Endothelial cell (in vitro differentiated cells): Measurements from ENCODE around the gene COL4A1. TPM values are rescaled to one million over a fixed set of nuclear protein-coding genes. Genes with fewer than 3 reads are reported as not detected.

Experiments used
- DNase-seq: peaks from one replicate; pipeline ENCODE4 v3.0.0; 2021; ENCODE audit warnings: low spot score
- H3K27ac Mint-ChIP-seq: one replicate; pipeline ENCODE4 v1.8.0; 2021; ENCODE audit warnings: mixed read lengths, inconsistent platforms; ENCODE audit not compliant: unreplicated experiment
- H3K27me3 Mint-ChIP-seq: one replicate; pipeline ENCODE4 v1.8.0; 2021; ENCODE audit warnings: mild to moderate bottlenecking, moderate library complexity, mixed read lengths, inconsistent platforms; ENCODE audit not compliant: unreplicated experiment
- H3K36me3 Mint-ChIP-seq: one replicate; pipeline ENCODE4 v1.8.0; 2021; ENCODE audit warnings: mild to moderate bottlenecking, low read depth, mixed read lengths, inconsistent platforms; ENCODE audit not compliant: unreplicated experiment
- H3K4me1 Mint-ChIP-seq: one replicate; pipeline ENCODE4 v1.8.0; 2021; ENCODE audit warnings: mild to moderate bottlenecking, mixed read lengths, inconsistent platforms; ENCODE audit not compliant: unreplicated experiment
- H3K4me3 Mint-ChIP-seq: one replicate; pipeline ENCODE4 v1.8.0; 2021; ENCODE audit warnings: mild to moderate bottlenecking, mixed read lengths, inconsistent platforms; ENCODE audit not compliant: unreplicated experiment
- H3K9me3 Mint-ChIP-seq: one replicate; pipeline ENCODE4 v1.8.0; 2021; ENCODE audit warnings: mixed read lengths, inconsistent platforms; ENCODE audit not compliant: unreplicated experiment
- CTCF ChIP-seq: fragments of 200-600 bp; sonication (generic); IDR thresholded peaks from one replicate; pipeline ENCODE4 v1.5.0; 2021; ENCODE audit warnings: antibody characterized with exemption; ENCODE audit not compliant: unreplicated experiment
- total RNA-seq: library from RNA; stranded (reverse); fragmentation: NEBNext Ultra II Directional; extraction: Animal tissue kit (Norgen Biotek cat#: 25700); gene quantifications from one replicate; pipeline ENCODE4 v1.2.1, GENCODE V29; 2021; ENCODE audit not compliant: unreplicated experiment

The COL4A1 gene
- total RNA-seq, 1 donor from 2014 or later, result 2,720 TPM

GRCh38 chr13:110305544-110305943 lies 1.4 kb downstream of the COL4A1 start:
- peaks cover 66% of the 10 kb centered on the region for H3K36me3 Mint-ChIP-seq
- no peaks in the 10 kb centered on the region for H3K9me3 Mint-ChIP-seq
- TF ChIP-seq CTCF, result no peak
- H3K4me3 Mint-ChIP-seq, result peak overlapping the region; percentile 96
- H3K4me1 Mint-ChIP-seq, result peaks cover 80% of the 10 kb centered on the region
- peaks cover 17% of the 10 kb centered on the region for H3K27me3 Mint-ChIP-seq
- no peak for DNase-seq
- peak overlapping the region; percentile 76 for H3K27ac Mint-ChIP-seq

- Mint-ChIP-seq H3K36me3 (peaks cover 68% of the 10 kb centered on the region), H3K27me3 (peaks cover 17% of the 10 kb centered on the region), H3K4me3 (peak overlapping the region; percentile 96), H3K4me1 (peaks cover 79% of the 10 kb centered on the region), H3K9me3 (no peaks in the 10 kb centered on the region), H3K27ac (peak overlapping the region; percentile 76)
- TF ChIP-seq CTCF, result no peak
- no peak for DNase-seq
Measured at GRCh38 chr13:110305001-110305400, 2.0 kb downstream of the COL4A1 start.

- no peak for DNase-seq
- Mint-ChIP-seq H3K27me3 (peaks cover 17% of the 10 kb centered on the region), H3K9me3 (no peaks in the 10 kb centered on the region), H3K27ac (peak overlapping the region; percentile 76), H3K36me3 (peaks cover 65% of the 10 kb centered on the region), H3K4me3 (peak overlapping the region; percentile 96), H3K4me1 (peaks cover 80% of the 10 kb centered on the region)
- no peak for TF ChIP-seq CTCF
Measured at GRCh38 chr13:110304256-110304655, 2.7 kb downstream of the COL4A1 start.

GRCh38 chr13:110303644-110304043 lies 3.3 kb downstream of the COL4A1 start:
- TF ChIP-seq CTCF, result no peak
- H3K36me3 Mint-ChIP-seq, result peaks cover 59% of the 10 kb centered on the region
- peaks cover 15% of the 10 kb centered on the region for H3K27me3 Mint-ChIP-seq
- peak overlapping the region; percentile 92 for H3K27ac Mint-ChIP-seq
- no peaks in the 10 kb centered on the region for H3K9me3 Mint-ChIP-seq
- no peak for DNase-seq
- peaks cover 78% of the 10 kb centered on the region for H3K4me1 Mint-ChIP-seq
- peak overlapping the region; percentile 96 for H3K4me3 Mint-ChIP-seq

- TF ChIP-seq CTCF, result no peak
- Mint-ChIP-seq H3K36me3 (peaks cover 52% of the 10 kb centered on the region), H3K27ac (peak overlapping the region; percentile 92)
Measured at GRCh38 chr13:110302997-110303396, 4.0 kb downstream of the COL4A1 start.

More at GRCh38 chr13:110302997-110303396, 4.0 kb downstream of the COL4A1 start:
- peak overlapping the region; percentile 96 for H3K4me3 Mint-ChIP-seq
- peaks cover 78% of the 10 kb centered on the region for H3K4me1 Mint-ChIP-seq
- H3K27me3 Mint-ChIP-seq, result peaks cover 8% of the 10 kb centered on the region
- no peak for DNase-seq
- H3K9me3 Mint-ChIP-seq, result no peaks in the 10 kb centered on the region
